ENCODE measurements around the gene TMEM117. TPM values are rescaled to one million over a fixed set of nuclear protein-coding genes. Genes with fewer than 3 reads are reported as not detected.

TMEM117 gene
- total RNA-seq, 1 donor: 22.4 TPM

DNA sequence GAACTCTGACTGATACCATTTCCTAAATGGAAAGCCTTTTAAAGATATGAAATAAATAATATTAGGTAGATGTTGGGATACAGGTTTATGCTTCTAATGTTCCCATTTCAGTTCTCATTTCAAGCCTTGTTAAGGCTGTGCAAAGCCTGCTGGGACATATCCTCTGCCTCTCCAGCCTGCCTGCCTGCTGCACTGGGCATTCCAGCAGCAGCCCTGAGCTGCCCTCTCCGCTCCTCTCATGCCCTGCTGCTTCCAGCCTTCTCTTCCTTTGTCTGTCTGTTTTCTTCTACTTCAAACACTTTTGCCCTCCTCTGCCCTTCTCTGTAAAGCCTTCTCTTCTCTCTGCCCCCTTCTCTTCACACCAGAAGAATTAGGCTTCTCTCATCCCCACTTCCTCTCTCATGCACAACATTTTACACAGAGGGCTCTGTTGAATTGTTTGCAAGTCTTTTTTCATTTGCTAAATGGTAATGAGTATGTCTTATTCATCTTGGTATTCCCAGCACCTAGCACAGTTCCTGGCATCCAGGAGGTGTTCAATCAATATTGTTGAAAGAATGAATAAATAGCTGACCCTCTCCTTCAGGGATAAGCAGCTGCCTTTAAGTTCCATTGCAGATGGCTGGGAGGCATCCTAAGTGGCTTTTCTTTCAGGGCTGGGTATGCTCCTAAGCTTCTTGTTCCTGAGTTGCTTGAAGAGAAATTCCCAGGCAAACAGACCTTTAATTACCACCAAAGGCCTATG lies 292.3 kb downstream of the TMEM117 start:
- no peak for DNase-seq (ENCODE audit: insufficient read length, low spot score, missing footprints)
- H3K27me3 ChIP-seq (ENCODE audit: insufficient read depth, low read length): no peaks in the 10 kb centered on the region
- H3K4me3 ChIP-seq (ENCODE audit: insufficient read depth, low read length): no peak overlapping the region
- H2AFZ ChIP-seq (ENCODE audit: low read length): no peak overlapping the region
- no peak overlapping the region for H3K27ac ChIP-seq (ENCODE audit: low read depth, low read length)
- H3K4me1 ChIP-seq (ENCODE audit: insufficient read depth, low read length): no peaks in the 10 kb centered on the region
- H3K9me3 ChIP-seq (ENCODE audit: low read depth, low read length): no peaks in the 10 kb centered on the region
- TF ChIP-seq, protein P1, sequence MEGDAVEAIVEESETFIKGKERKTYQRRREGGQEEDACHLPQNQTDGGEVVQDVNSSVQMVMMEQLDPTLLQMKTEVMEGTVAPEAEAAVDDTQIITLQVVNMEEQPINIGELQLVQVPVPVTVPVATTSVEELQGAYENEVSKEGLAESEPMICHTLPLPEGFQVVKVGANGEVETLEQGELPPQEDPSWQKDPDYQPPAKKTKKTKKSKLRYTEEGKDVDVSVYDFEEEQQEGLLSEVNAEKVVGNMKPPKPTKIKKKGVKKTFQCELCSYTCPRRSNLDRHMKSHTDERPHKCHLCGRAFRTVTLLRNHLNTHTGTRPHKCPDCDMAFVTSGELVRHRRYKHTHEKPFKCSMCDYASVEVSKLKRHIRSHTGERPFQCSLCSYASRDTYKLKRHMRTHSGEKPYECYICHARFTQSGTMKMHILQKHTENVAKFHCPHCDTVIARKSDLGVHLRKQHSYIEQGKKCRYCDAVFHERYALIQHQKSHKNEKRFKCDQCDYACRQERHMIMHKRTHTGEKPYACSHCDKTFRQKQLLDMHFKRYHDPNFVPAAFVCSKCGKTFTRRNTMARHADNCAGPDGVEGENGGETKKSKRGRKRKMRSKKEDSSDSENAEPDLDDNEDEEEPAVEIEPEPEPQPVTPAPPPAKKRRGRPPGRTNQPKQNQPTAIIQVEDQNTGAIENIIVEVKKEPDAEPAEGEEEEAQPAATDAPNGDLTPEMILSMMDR (IDR thresholded peaks at IDR 0.05; ENCODE audit: extremely low read depth, low read depth, low read length): no peak
- no peak overlapping the region for H3K4me2 ChIP-seq (ENCODE audit: insufficient read depth, low read length)
- no peaks in the 10 kb centered on the region for H3K79me2 ChIP-seq (ENCODE audit: insufficient read depth, low read length)
- no peaks in the 10 kb centered on the region for H3K36me3 ChIP-seq (ENCODE audit: insufficient read depth, low read length)
- H4K20me1 ChIP-seq (ENCODE audit: insufficient read depth, low read length): no peaks in the 10 kb centered on the region

DNA sequence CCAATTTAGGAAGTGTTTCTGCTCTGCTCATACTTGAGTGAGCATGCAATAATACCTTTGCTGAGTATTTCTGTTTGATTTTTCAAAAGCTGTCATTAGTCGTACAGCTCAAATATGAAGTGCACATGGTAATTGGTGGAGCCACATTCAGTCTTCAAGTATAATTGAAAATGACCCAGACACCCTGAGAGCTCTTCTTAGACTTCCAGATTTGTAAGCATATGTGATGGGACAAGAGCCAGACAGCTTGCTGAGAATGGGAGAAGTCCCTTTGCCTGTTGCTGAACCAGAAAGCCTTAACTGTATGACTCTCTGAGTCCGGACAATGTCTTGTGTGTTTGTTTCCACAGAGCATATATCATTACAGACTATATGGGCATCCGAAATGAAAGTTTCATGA lies 307.3 kb downstream of the TMEM117 start:
- no peak for DNase-seq (ENCODE audit: insufficient read length, low spot score, missing footprints)
- Histone ChIP-seq H3K79me2 (ENCODE audit: insufficient read depth, low read length) (no peaks in the 10 kb centered on the region), H3K9me3 (ENCODE audit: low read depth, low read length) (no peaks in the 10 kb centered on the region), H2AFZ (ENCODE audit: low read length) (no peak overlapping the region), H3K4me1 (ENCODE audit: insufficient read depth, low read length) (no peaks in the 10 kb centered on the region), H3K36me3 (ENCODE audit: insufficient read depth, low read length) (no peaks in the 10 kb centered on the region), H3K4me3 (ENCODE audit: insufficient read depth, low read length) (no peak overlapping the region), H3K27me3 (ENCODE audit: insufficient read depth, low read length) (no peaks in the 10 kb centered on the region), H3K4me2 (ENCODE audit: insufficient read depth, low read length) (no peak overlapping the region), H4K20me1 (ENCODE audit: insufficient read depth, low read length) (no peaks in the 10 kb centered on the region), H3K27ac (ENCODE audit: low read depth, low read length) (no peak overlapping the region)
- TF ChIP-seq, protein P1 (IDR thresholded peaks at IDR 0.05; ENCODE audit: extremely low read depth, low read depth, low read length): no peak

DNA sequence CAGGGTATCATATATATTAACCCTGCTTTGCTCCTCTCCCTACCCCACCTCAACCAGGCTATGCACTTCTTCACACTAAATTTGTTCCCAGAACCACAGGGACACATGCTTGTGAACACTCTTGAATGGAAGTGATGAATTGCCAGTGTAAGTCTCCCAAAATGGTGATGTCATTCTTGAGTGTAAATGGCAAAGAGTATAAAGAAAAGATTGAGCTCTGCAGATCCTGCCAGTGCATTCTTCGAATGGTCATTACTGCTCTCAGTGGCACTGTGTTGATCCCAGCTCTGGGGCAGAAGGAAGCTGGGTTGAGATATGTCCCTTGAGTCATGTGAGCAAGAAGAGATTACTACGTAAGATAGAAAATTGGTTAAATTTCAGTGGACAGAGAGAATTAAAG lies 313.1 kb downstream of the TMEM117 start:
- H3K4me2 ChIP-seq (ENCODE audit: insufficient read depth, low read length): no peak overlapping the region
- H3K79me2 ChIP-seq (ENCODE audit: insufficient read depth, low read length): no peaks in the 10 kb centered on the region
- H2AFZ ChIP-seq (ENCODE audit: low read length): no peak overlapping the region
- H3K36me3 ChIP-seq (ENCODE audit: insufficient read depth, low read length): no peaks in the 10 kb centered on the region
- no peak for DNase-seq (ENCODE audit: insufficient read length, low spot score, missing footprints)
- no peaks in the 10 kb centered on the region for H3K9me3 ChIP-seq (ENCODE audit: low read depth, low read length)
- no peak overlapping the region for H3K4me3 ChIP-seq (ENCODE audit: insufficient read depth, low read length)
- no peaks in the 10 kb centered on the region for H4K20me1 ChIP-seq (ENCODE audit: insufficient read depth, low read length)
- no peaks in the 10 kb centered on the region for H3K4me1 ChIP-seq (ENCODE audit: insufficient read depth, low read length)
- H3K27me3 ChIP-seq (ENCODE audit: insufficient read depth, low read length): no peaks in the 10 kb centered on the region
- H3K27ac ChIP-seq (ENCODE audit: low read depth, low read length): no peak overlapping the region
- TF ChIP-seq, protein P1 (IDR thresholded peaks at IDR 0.05; ENCODE audit: extremely low read depth, low read depth, low read length): no peak

DNA sequence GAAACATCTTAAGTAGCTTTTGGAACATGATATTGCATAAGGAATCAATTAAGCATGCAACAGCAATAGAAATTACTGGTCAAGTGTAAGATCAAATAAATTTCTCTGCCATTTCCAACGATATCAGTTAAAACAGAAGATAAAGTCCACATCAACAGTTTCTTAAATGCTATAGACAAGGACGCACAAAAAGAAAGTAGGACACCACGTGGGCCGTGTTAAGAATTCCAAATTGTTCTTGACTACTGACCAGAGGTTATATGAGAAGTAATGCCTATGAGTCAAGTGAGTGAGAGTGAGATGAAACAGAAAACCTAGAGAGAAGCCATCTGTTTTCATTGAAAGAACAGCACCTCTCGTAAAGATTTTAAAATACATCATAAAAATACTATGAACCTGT lies 318.2 kb downstream of the TMEM117 start:
- H3K4me2 ChIP-seq (ENCODE audit: insufficient read depth, low read length): no peak overlapping the region
- no peaks in the 10 kb centered on the region for H3K4me1 ChIP-seq (ENCODE audit: insufficient read depth, low read length)
- TF ChIP-seq, protein P1 (IDR thresholded peaks at IDR 0.05; ENCODE audit: extremely low read depth, low read depth, low read length): no peak
- H3K4me3 ChIP-seq (ENCODE audit: insufficient read depth, low read length): no peak overlapping the region
- H3K27me3 ChIP-seq (ENCODE audit: insufficient read depth, low read length): no peaks in the 10 kb centered on the region
- no peaks in the 10 kb centered on the region for H4K20me1 ChIP-seq (ENCODE audit: insufficient read depth, low read length)
- no peaks in the 10 kb centered on the region for H3K36me3 ChIP-seq (ENCODE audit: insufficient read depth, low read length)
- H3K27ac ChIP-seq (ENCODE audit: low read depth, low read length): no peak overlapping the region
- no peak for DNase-seq (ENCODE audit: insufficient read length, low spot score, missing footprints)
- no peak overlapping the region for H2AFZ ChIP-seq (ENCODE audit: low read length)
- no peaks in the 10 kb centered on the region for H3K9me3 ChIP-seq (ENCODE audit: low read depth, low read length)
- H3K79me2 ChIP-seq (ENCODE audit: insufficient read depth, low read length): no peaks in the 10 kb centered on the region

Data from osteoblast (primary cell).